GM06990 (cell line): ENCODE measurements around the gene RNASET2.
"Not testable (repeated sequence)": the region's sequence is repeated elsewhere in the genome, so short reads cannot be mapped to it uniquely, and the experiment has no call there.

Experiments used
- DNase-seq: peaks from one replicate; pipeline ENCODE4 v3.0.0-alpha.2; 2011; ENCODE audit not compliant: insufficient read length; ENCODE audit errors: extremely low read depth
- H3K27me3 ChIP-seq: replicated peaks from 2 replicates; pipeline ENCODE4 v1.6.0; 2011; ENCODE audit warnings: low read length; ENCODE audit not compliant: control insufficient read depth, insufficient read depth
- H3K36me3 ChIP-seq: 2 replicates; pipeline ENCODE4 v1.5.1; 2011; ENCODE audit warnings: low read length; ENCODE audit not compliant: control insufficient read depth, insufficient read depth
- H3K4me3 ChIP-seq: replicated peaks from 2 replicates; pipeline ENCODE4 v1.5.1; 2011; ENCODE audit warnings: low read depth, mild to moderate bottlenecking, control low read depth, low read length
- CTCF ChIP-seq: IDR thresholded peaks from 2 replicates; pipeline ENCODE4 v1.5.1; 2011; ENCODE audit warnings: low read length, control low read depth, mild to moderate bottlenecking, inconsistent platforms; ENCODE audit not compliant: insufficient read depth, poor library complexity, severe bottlenecking

The RNASET2 gene

GRCh38 chr6:166921570-166921969 lies 34.8 kb downstream of the RNASET2 start:
- DNase-seq, result no peak
- no peaks in the 10 kb centered on the region; the same call in 1 of the 2 replicates for H3K36me3 ChIP-seq
- H3K4me3 ChIP-seq, result no peak overlapping the region
- no peaks in the 10 kb centered on the region for H3K27me3 ChIP-seq
- no peak for TF ChIP-seq CTCF

GRCh38 chr6:166916824-166917223 lies 39.5 kb downstream of the RNASET2 start:
- Histone ChIP-seq H3K36me3 (no peaks in the 10 kb centered on the region), H3K4me3 (no peak overlapping the region), H3K27me3 (no peaks in the 10 kb centered on the region)
- TF ChIP-seq CTCF, result no peak
- no peak for DNase-seq

GRCh38 chr6:166915484-166915883 lies 40.9 kb downstream of the RNASET2 start:
- not testable (repeated sequence) for H3K36me3 ChIP-seq, H3K4me3 ChIP-seq, DNase-seq, H3K27me3 ChIP-seq

GRCh38 chr6:166914952-166915351 lies 41.4 kb downstream of the RNASET2 start:
- H3K27me3 ChIP-seq, H3K4me3 ChIP-seq, H3K36me3 ChIP-seq, DNase-seq: not testable (repeated sequence)

GRCh38 chr6:166911248-166911677 lies 45.1 kb downstream of the RNASET2 start:
- H3K36me3 ChIP-seq, result no peaks in the 10 kb centered on the region
- DNase-seq, result no peak

GRCh38 chr6:166910601-166911000 lies 45.7 kb downstream of the RNASET2 start:
- no peak for DNase-seq
- TF ChIP-seq CTCF, result no peak
- no peaks in the 10 kb centered on the region for H3K27me3 ChIP-seq
- no peak overlapping the region for H3K4me3 ChIP-seq
- H3K36me3 ChIP-seq, result no peaks in the 10 kb centered on the region

More at GRCh38 chr6:166911248-166911677, 45.1 kb downstream of the RNASET2 start:
- Histone ChIP-seq H3K4me3 (no peak overlapping the region), H3K27me3 (no peaks in the 10 kb centered on the region)
- no peak for TF ChIP-seq CTCF

- Histone ChIP-seq H3K4me3 (no peak overlapping the region), H3K27me3 (no peaks in the 10 kb centered on the region), H3K36me3 (no peaks in the 10 kb centered on the region)
- no peak for DNase-seq
- no peak for TF ChIP-seq CTCF
These were observed 47.5 kb downstream of the RNASET2 start for GRCh38 chr6:166908811-166909210.
